HepG2 (cell line): ENCODE results near the gene RECQL. TPM values are rescaled to one million over a fixed set of nuclear protein-coding genes. Genes with fewer than 3 reads are reported as not detected.

Experiments used
- ARNT ChIP-seq: fragments of 450-650 bp; IDR thresholded peaks from 2 replicates; pipeline ENCODE4 v1.6.1; 2017
- CREM ChIP-seq, 2 experiments: sonication (generic) in 1 of 2; formaldehyde crosslinking in 1 of 2; IDR thresholded peaks; 2 replicates each; pipeline versions ENCODE4 v1.4.0 to v1.6.1; 2016 to 2020; ENCODE audit warnings: antibody characterized with exemption in 1 of 2, mild to moderate bottlenecking in 1 of 2, missing genetic modification reagents in 1 of 2
- ELF4 ChIP-seq: sonication (generic); formaldehyde crosslinking; IDR thresholded peaks from 2 replicates; pipeline ENCODE4 v1.5.0; 2020; ENCODE audit warnings: missing genetic modification reagents, mild to moderate bottlenecking, moderate library complexity, borderline replicate concordance
- FOSL1 ChIP-seq: sonication (generic); formaldehyde crosslinking; IDR thresholded peaks from 2 replicates; pipeline ENCODE4 v1.9.0; 2021; ENCODE audit warnings: missing genetic modification reagents, borderline replicate concordance
- GATAD1 ChIP-seq: IDR thresholded peaks from 2 replicates; pipeline ENCODE4 v1.6.1; 2016; ENCODE audit warnings: missing genetic modification reagents, missing compliant biosample characterization
- MBD4 ChIP-seq: IDR thresholded peaks from 2 replicates; pipeline ENCODE4 v1.6.1; 2012; ENCODE audit warnings: low read length, inconsistent platforms, borderline replicate concordance
- NCOA5 ChIP-seq: sonication (generic); formaldehyde crosslinking; IDR thresholded peaks from 2 replicates; pipeline ENCODE4 v1.4.0; 2020; ENCODE audit warnings: missing genetic modification reagents
- NR2F2 ChIP-seq: IDR thresholded peaks from 2 replicates; pipeline ENCODE4 v1.6.1; 2012; ENCODE audit warnings: low read depth, inconsistent platforms, borderline replicate concordance
- RELA ChIP-seq: sonication (generic); formaldehyde crosslinking; IDR thresholded peaks from 2 replicates; pipeline ENCODE4 v1.4.0; 2020; ENCODE audit warnings: missing genetic modification reagents
- SIN3B ChIP-seq: fragments of 150-350 bp; IDR thresholded peaks from 2 replicates; pipeline ENCODE4 v1.6.1; 2014; ENCODE audit warnings: low read length
- SNRNP70 ChIP-seq: fragments of 200-400 bp; formaldehyde crosslinking; IDR thresholded peaks from 2 replicates; pipeline ENCODE4 v1.6.1; 2017; ENCODE audit warnings: mild to moderate bottlenecking, low read depth, low read length, moderate library complexity
- SSRP1 ChIP-seq: IDR thresholded peaks from 2 replicates; pipeline ENCODE4 v1.6.1; 2016; ENCODE audit warnings: control low read depth
- TARDBP ChIP-seq: sonication (generic); formaldehyde crosslinking; IDR thresholded peaks from 2 replicates; pipeline ENCODE4 v1.8.0; 2022; ENCODE audit warnings: mild to moderate bottlenecking, missing genetic modification reagents
- ZFP82 ChIP-seq: sonication (generic); formaldehyde crosslinking; IDR thresholded peaks from 2 replicates; pipeline ENCODE4 v1.5.1; 2020; ENCODE audit warnings: mild to moderate bottlenecking, missing genetic modification reagents, borderline replicate concordance
- ZNF232 ChIP-seq: sonication (generic); formaldehyde crosslinking; IDR thresholded peaks from 2 replicates; pipeline ENCODE4 v1.4.0; 2020; ENCODE audit warnings: missing genetic modification reagents, borderline replicate concordance
- ZNF547 ChIP-seq: sonication (generic); formaldehyde crosslinking; IDR thresholded peaks from 2 replicates; pipeline ENCODE4 v1.5.1; 2020; ENCODE audit warnings: mild to moderate bottlenecking, missing genetic modification reagents
- polyA plus RNA-seq, 8 experiments: library from polyadenylated mRNA; depleted of rRNA in 3 of 8; stranded (reverse) in 7 of 8; unstranded in 1 of 8; fragments of >200 nt; fragmentation: Illumina TruSeq in 4 of 8; extraction: Trizol in 4 of 8; gene quantifications; 2 replicates each; pipeline versions ENCODE4 v1.2.1 to v1.2.3, GENCODE V29; 2011 to 2016; ENCODE audit warnings: low read depth in 4 of 8, missing spikeins in 1 of 8, mixed read lengths in 1 of 8; ENCODE audit not compliant: insufficient read depth in 1 of 8
- total RNA-seq, 5 experiments: library from RNA; depleted of rRNA; stranded (reverse); fragments of >200 nt; fragmentation: Illumina TruSeq; extraction: Trizol; gene quantifications; 2 replicates each; pipeline ENCODE4 v1.2.3, GENCODE V29; 2016; ENCODE audit warnings: low read depth in 1 of 5
- TF ChIP-seq, protein P1 (sequence below): IDR thresholded peaks from 2 replicates; pipeline ENCODE4 v1.6.1; 2016; ENCODE audit warnings: missing compliant biosample characterization, missing genetic modification reagents, borderline replicate concordance
- TF ChIP-seq, protein P2 (sequence below): sonication (generic); formaldehyde crosslinking; IDR thresholded peaks from 2 replicates; pipeline ENCODE4 v1.4.0; 2020; ENCODE audit warnings: mild to moderate bottlenecking, missing genetic modification reagents
- TF ChIP-seq, protein P3 (sequence below): IDR thresholded peaks from 2 replicates; pipeline ENCODE4 v1.6.1; 2016; ENCODE audit warnings: low read depth
- TF ChIP-seq, protein P4 (sequence below): sonication (generic); formaldehyde crosslinking; IDR thresholded peaks from 2 replicates; pipeline ENCODE4 v1.4.0; 2020; ENCODE audit warnings: missing genetic modification reagents

RECQL gene
- total and polyA plus RNA-seq, 2 of the 13 experiments (the other 11 are each of a cell fraction or from before 2014, with no cell fraction given): 7.2 to 41.5 TPM

DNA sequence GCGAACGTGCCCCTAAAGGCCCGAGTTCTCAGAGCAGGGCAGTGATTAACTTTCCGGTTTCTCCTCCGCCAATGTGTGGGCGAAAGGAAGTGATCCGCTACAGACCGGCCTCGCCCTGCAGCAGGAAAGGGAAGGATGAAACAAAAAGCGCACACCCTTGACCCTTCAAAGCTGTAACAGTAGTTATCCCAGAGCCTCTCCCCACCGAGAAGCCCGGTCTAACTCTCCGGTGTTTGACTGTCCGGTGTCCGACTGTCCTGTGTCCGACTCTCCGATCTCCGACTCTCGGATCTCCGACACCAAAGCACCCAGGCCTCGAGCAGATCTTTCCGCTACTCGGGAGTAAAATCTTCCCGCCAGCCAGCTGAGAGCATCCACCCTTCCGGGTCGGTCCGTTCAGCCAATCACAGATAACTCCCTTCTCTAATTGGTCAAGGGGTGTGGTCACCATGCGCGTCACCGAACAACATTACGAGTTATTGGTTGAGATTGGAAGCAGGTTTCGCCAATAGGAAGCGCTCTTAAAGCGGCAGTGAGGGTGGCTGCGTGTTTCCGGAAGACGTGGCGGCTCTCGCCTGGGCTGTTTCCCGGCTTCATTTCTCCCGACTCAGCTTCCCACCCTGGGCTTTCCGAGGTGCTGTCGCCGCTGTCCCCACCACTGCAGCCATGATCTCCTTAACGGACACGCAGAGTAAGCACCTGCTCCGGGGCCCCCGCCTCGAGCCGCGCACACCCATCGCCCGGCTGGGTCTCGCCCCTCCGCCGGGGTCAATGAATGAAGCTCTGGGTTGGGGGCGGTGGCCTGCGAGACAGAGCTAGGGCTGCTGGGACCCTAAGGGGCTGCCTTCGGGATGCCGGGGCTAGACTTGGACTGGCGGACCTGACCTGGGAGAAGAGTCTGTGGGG lies at the start of gene RECQL, which contains the start of gene GOLT1B (continued):
- TF ChIP-seq NR2F2 (peak; percentile 32; the same call in 1 of the 2 replicates), ELF4 (peak; percentile 99), GATAD1 (CRISPR knock-in tag) (peak; percentile 92), SSRP1 (0 out of 2 replicates have a peak, but pooled peaks have one; percentile 38), MBD4 (no peak), NCOA5 (CRISPR knock-in tag) (no peak), ARNT (no peak), RELA (CRISPR knock-in tag) (no peak), ZNF232 (CRISPR knock-in tag) (peak; percentile 70; the same call in 1 of the 2 replicates), TARDBP (CRISPR knock-in tag) (peak; percentile 61), FOSL1 (CRISPR knock-in tag) (no peak), ZFP82 (no peak), SNRNP70 (no peak), ZNF547 (CRISPR knock-in tag) (0 out of 2 replicates have a peak, but pooled peaks have one; percentile 25), CREM (IDR thresholded peaks at IDR 0.05) (peak; percentile 94), CREM (CRISPR knock-in tag; IDR thresholded peaks at IDR 0.05) (no peak), SIN3B (peak; percentile 87; the same call in 1 of the 2 replicates)
- TF ChIP-seq, protein P1, sequence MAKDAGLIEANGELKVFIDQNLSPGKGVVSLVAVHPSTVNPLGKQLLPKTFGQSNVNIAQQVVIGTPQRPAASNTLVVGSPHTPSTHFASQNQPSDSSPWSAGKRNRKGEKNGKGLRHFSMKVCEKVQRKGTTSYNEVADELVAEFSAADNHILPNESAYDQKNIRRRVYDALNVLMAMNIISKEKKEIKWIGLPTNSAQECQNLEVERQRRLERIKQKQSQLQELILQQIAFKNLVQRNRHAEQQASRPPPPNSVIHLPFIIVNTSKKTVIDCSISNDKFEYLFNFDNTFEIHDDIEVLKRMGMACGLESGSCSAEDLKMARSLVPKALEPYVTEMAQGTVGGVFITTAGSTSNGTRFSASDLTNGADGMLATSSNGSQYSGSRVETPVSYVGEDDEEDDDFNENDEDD (CRISPR knock-in tag): peak; percentile 96
- TF ChIP-seq, protein P2, sequence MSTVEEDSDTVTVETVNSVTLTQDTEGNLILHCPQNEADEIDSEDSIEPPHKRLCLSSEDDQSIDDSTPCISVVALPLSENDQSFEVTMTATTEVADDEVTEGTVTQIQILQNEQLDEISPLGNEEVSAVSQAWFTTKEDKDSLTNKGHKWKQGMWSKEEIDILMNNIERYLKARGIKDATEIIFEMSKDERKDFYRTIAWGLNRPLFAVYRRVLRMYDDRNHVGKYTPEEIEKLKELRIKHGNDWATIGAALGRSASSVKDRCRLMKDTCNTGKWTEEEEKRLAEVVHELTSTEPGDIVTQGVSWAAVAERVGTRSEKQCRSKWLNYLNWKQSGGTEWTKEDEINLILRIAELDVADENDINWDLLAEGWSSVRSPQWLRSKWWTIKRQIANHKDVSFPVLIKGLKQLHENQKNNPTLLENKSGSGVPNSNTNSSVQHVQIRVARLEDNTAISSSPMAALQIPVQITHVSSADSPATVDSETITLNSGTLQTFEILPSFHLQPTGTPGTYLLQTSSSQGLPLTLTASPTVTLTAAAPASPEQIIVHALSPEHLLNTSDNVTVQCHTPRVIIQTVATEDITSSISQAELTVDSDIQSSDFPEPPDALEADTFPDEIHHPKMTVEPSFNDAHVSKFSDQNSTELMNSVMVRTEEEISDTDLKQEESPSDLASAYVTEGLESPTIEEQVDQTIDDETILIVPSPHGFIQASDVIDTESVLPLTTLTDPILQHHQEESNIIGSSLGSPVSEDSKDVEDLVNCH: no peak
- TF ChIP-seq, protein P3, sequence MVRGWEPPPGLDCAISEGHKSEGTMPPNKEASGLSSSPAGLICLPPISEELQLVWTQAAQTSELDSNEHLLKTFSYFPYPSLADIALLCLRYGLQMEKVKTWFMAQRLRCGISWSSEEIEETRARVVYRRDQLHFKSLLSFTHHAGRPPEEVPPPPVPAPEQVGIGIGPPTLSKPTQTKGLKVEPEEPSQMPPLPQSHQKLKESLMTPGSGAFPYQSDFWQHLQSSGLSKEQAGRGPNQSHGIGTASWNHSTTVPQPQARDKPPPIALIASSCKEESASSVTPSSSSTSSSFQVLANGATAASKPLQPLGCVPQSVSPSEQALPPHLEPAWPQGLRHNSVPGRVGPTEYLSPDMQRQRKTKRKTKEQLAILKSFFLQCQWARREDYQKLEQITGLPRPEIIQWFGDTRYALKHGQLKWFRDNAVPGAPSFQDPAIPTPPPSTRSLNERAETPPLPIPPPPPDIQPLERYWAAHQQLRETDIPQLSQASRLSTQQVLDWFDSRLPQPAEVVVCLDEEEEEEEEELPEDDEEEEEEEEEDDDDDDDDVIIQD: 0 out of 2 replicates have a peak, but pooled peaks have one; percentile 43
- TF ChIP-seq, protein P4, sequence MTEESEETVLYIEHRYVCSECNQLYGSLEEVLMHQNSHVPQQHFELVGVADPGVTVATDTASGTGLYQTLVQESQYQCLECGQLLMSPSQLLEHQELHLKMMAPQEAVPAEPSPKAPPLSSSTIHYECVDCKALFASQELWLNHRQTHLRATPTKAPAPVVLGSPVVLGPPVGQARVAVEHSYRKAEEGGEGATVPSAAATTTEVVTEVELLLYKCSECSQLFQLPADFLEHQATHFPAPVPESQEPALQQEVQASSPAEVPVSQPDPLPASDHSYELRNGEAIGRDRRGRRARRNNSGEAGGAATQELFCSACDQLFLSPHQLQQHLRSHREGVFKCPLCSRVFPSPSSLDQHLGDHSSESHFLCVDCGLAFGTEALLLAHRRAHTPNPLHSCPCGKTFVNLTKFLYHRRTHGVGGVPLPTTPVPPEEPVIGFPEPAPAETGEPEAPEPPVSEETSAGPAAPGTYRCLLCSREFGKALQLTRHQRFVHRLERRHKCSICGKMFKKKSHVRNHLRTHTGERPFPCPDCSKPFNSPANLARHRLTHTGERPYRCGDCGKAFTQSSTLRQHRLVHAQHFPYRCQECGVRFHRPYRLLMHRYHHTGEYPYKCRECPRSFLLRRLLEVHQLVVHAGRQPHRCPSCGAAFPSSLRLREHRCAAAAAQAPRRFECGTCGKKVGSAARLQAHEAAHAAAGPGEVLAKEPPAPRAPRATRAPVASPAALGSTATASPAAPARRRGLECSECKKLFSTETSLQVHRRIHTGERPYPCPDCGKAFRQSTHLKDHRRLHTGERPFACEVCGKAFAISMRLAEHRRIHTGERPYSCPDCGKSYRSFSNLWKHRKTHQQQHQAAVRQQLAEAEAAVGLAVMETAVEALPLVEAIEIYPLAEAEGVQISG: peak; percentile 45; the same call in 1 of the 2 replicates
